GM13977 (cell line): ENCODE data around the gene MAGEB17.

Experiments used
- DNase-seq: peaks from one replicate; pipeline ENCODE4 v3.0.0; 2012; ENCODE audit warnings: low spot score
- in situ Hi-C: fragments of 300-500 bp; cut with MboI; formaldehyde crosslinking; loops from one replicate; pipeline ENCODE4 v1.12.0; 2022; ENCODE audit warnings: low sequenced_read_pairs, low pct_unique_long_range_greater_than_20kb, mixed read lengths, inconsistent platforms; ENCODE audit not compliant: unreplicated experiment
- TF ChIP-seq, protein P1 (sequence below): IDR thresholded peaks from 2 replicates; pipeline ENCODE4 v1.5.1; 2012; ENCODE audit warnings: mild to moderate bottlenecking, control low read depth; ENCODE audit not compliant: insufficient read depth; ENCODE audit errors: extremely low read depth, missing control alignments

Gene MAGEB17

GRCh38 chrX:16130707-16131106 lies 36.6 kb upstream of the MAGEB17 start:
- in situ Hi-C loops, result loop anchor here (25.0 kb wide), 1 partner anchor 307 kb away; no protein-coding TSS in a partner anchor
- no peak for DNase-seq
- TF ChIP-seq, protein P1, sequence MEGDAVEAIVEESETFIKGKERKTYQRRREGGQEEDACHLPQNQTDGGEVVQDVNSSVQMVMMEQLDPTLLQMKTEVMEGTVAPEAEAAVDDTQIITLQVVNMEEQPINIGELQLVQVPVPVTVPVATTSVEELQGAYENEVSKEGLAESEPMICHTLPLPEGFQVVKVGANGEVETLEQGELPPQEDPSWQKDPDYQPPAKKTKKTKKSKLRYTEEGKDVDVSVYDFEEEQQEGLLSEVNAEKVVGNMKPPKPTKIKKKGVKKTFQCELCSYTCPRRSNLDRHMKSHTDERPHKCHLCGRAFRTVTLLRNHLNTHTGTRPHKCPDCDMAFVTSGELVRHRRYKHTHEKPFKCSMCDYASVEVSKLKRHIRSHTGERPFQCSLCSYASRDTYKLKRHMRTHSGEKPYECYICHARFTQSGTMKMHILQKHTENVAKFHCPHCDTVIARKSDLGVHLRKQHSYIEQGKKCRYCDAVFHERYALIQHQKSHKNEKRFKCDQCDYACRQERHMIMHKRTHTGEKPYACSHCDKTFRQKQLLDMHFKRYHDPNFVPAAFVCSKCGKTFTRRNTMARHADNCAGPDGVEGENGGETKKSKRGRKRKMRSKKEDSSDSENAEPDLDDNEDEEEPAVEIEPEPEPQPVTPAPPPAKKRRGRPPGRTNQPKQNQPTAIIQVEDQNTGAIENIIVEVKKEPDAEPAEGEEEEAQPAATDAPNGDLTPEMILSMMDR, result no peak

GRCh38 chrX:16134936-16135335 lies 32.3 kb upstream of the MAGEB17 start:
- in situ Hi-C loops, result loop anchor here (25.0 kb wide), 1 partner anchor 302 kb away; no protein-coding TSS in a partner anchor
- no peak for DNase-seq
- TF ChIP-seq, protein P1, result no peak

DNA sequence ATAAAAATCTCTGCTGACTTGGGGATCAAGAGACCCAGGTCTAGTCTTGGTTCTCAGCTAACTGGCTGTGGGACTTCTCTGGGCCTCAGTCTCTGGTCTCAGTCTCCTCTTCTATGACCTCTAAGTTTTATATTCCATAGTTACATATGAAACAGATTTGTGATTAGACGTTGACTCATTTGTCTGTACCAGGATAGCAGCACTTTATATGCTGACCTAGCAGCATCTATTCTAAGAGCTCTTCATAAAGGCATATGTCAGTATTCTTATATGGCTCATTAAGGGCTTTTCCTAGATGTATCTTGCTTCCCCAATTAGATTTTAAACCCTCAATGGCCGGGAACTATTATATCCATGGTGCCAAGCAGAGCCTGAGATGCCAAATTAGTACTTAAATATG lies 31.2 kb upstream of the MAGEB17 start:
- in situ Hi-C loops, result loop anchor here (25.0 kb wide), 1 partner anchor 301 kb away; no protein-coding TSS in a partner anchor
- TF ChIP-seq, protein P1, result no peak
- no peak for DNase-seq

- no peak for DNase-seq
- TF ChIP-seq, protein P1, result no peak
- in situ Hi-C loops, result loop anchor here (25.0 kb wide), 1 partner anchor 300 kb away; no protein-coding TSS in a partner anchor
Observed at GRCh38 chrX:16137416-16138107, 29.7 kb upstream of the MAGEB17 start.

DNA sequence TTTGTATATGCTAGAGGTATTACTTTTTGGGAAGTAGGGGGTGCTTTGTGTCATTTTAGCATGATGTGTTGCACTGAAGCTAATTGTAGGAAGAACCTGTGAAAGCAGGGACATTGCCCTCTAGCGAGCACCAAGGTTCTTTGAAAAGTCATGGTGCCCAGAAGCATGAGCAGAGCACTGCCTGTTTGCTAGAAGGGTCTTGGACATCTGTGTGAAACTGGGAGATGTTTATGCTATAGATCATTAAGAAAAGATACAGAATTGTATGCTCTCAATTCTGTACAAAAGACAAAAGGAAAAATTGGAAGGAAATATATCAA lies 29.2 kb upstream of the MAGEB17 start:
- in situ Hi-C loops, result loop anchor here (25.0 kb wide), 1 partner anchor 299 kb away; no protein-coding TSS in a partner anchor
- TF ChIP-seq, protein P1, result peak; percentile 44
- DNase-seq, result no peak

DNA sequence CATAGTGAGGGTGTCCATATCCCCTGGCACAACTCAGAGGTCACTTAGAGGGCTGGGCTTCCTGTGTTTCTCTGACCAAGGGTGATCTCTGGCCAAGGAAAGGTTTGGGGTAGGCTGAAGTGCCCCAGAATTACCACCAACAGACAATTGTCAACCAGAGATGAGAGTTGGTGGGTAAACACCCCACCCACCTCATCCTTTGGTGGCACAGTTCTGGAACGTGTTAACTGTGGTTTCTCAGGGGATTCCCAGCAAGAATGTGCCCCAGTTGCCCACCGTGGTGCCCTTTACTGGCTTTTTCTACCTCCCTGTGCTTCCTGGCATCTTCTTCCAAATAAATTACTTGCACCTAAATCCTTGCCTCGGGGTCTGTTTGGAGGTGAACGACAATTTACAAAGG lies 26.8 kb upstream of the MAGEB17 start:
- no peak for DNase-seq
- TF ChIP-seq, protein P1, result no peak
- in situ Hi-C loops, result loop anchor here (25.0 kb wide), 1 partner anchor 297 kb away; no protein-coding TSS in a partner anchor

GRCh38 chrX:16140983-16141382 lies 26.3 kb upstream of the MAGEB17 start:
- DNase-seq, result no peak
- TF ChIP-seq, protein P1, result no peak
- in situ Hi-C loops, result loop anchor here (25.0 kb wide), 1 partner anchor 296 kb away; no protein-coding TSS in a partner anchor
